Stimulated activated CD8-positive, alpha-beta memory T cell treated with anti-CD3 and anti-CD28 coated beads, Interleukin-2, amount 100 ng/mL, for 48 hours (primary cell): ENCODE data around the gene GTPBP6.
"Not testable (repeated sequence)": the region's sequence is repeated elsewhere in the genome, so short reads cannot be mapped to it uniquely, and the experiment has no call there.

Experiments
- DNase-seq, 2 donors: peaks; one replicate each; pipeline ENCODE4 v3.0.0-alpha.2; 2020; ENCODE audit warnings: low read depth in 2 of 2

GTPBP6 gene

GRCh38 chrX:291411-291901, 27.1 kb downstream of the GTPBP6 start:
- no peak for DNase-seq

- no peak for DNase-seq
Measured at GRCh38 chrX:290476-291166, 28.0 kb downstream of the GTPBP6 start.

- no peak for DNase-seq
Measured at GRCh38 chrX:288561-288991, 30.0 kb downstream of the GTPBP6 start.

DNA sequence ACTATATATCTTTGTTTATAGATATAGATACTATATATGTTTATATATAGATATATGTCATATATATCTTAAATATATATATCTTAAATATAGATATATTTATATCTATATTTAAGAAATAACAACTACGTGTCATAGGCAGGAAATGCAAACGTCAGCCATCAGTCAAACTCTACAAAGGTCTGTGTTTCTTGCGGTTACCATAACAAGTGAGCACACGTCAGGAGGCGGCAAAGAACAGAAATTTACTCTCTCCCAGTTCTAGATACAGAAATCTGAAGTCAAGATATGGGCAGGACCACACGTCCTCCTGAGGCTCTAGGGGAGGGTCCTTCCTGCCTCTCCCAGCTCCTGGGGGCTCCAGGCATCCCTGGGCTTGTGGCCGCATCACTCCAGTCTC, 30.9 kb downstream of the GTPBP6 start:
- no peak for DNase-seq

- DNase-seq = no peak
Measured at GRCh38 chrX:285076-285677, 33.4 kb downstream of the GTPBP6 start.

GRCh38 chrX:283115-283845, 35.3 kb downstream of the GTPBP6 start:
- peak; percentile 85 to 87 for DNase-seq

GRCh38 chrX:282000-282681, 36.5 kb downstream of the GTPBP6 start:
- not testable (repeated sequence) for DNase-seq

DNA sequence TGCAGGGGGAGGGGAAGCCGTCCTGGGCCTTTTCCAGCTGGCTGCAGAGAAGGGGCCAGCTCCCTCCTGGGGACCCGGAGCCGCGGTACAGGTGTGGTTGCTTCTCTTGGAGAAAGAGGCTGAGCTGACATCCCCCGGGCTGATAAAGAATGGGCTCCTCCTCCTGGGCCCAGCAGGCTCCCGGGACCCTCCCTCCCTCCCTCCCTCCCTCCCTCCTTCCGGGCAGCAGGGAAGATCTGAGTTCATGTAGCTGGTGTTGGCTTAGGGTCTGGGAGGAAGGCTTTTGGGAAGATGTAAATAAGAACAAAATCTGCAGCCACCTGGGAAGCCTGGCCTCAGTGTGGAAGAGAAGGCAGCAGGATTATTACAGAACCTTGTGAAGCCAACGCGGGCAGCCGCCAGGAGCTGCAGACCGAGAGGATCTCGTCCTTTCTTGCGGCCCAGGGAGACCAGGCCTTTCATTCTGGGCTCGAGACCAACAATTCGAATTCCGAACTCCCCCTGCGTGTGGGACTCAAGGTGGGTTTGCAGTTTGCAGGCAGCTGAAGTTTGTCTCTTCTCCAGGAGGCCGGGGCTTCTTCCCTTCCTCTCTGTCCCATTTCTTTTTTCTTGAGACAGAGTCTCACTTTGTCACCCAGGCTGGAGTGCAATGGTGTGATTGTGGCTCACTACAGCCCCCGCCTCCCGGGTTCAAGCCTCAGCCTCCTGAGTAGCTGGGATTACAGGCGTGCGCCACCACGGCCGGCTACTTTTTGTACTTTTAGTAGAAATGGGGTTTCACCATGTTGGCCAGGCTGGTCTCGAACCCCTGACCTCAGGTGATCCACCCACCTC, 37.2 kb downstream of the GTPBP6 start, which contains the start of gene PLCXD1:
TSS of gene PLCXD1 (plus strand) at position 216 of the 834 bp plus-strand sequence. CDS start 2,807 bp downstream, outside the sequence.
- no peak for DNase-seq

- DNase-seq = not testable (repeated sequence)
Measured at GRCh38 chrX:280722-281121, 37.9 kb downstream of the GTPBP6 start.

DNA sequence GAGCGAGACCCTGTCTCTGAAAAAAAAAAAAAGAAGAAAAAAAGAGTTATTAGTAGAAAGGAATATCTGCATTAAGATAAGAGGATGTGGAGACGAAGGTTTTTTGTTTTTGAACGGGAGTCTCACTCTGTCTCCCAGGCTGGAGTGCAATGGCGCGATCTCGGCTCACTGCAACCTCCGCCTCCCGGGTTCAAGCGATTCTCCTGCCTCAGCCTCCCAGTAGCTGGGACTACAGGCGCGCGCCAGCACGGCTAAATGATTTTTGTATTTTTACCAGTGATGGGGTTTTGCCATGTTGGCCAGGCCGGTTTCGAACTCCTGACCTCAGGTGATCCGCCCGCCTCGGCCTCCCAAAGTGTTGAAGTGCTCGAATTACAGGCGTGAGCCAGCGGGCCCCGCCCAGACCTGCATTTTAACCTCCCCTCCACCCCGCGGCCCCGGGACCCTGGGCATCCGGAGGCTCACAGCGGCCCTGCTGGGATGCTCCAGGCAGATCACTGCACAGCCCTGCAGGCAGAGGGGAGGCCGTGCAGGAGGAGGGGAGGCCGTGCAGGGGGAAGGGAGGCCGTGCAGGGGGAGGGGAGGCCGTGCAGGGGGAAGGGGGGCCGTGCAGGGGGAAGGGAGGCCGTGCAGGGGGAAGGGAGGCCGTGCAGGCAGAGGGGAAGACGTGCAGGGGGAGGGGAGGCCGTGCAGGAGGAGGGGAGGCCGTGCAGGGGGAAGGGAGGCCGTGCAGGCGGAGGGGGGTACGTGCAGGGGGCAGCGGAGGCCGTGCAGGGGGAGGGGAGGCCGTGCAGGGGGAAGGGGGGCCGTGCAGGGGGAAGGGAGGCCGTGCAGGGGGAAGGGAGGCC, 38.6 kb downstream of the GTPBP6 start:
- not testable (repeated sequence) for DNase-seq

DNA sequence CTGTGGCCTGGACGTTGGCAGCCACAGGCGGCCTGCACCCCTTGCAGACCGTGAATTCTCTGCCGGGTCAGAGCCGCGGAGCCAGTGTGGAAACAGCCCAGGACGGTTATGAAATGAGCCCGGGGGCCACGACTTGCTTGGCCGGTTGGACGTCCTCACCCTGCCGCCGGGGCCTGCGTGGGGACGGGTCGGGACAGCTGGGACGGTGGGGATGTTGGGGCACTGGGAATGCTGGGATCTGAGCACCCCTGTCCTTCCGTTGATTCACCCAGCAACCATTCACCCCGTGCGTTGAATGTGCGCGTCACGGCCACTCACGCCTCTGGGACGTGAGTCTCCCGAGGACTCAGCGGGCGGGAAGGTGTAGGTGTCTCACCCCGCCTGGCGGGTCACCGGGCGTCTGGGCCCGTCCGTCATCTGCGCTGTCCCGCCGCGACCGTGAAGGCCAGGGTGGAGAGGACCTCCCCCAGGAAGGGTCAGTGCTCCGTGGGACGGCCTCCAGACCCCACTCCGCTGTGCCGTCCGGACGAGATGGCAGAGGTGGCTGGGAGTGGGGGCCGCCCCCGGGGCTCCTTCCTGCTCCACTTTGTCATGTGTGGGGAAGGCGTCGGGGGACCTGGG, 41.9 kb downstream of the GTPBP6 start:
- DNase-seq = no peak

GRCh38 chrX:275967-276580, 42.5 kb downstream of the GTPBP6 start:
- peak in 1 of 2 donors; percentile 31 for DNase-seq

DNA sequence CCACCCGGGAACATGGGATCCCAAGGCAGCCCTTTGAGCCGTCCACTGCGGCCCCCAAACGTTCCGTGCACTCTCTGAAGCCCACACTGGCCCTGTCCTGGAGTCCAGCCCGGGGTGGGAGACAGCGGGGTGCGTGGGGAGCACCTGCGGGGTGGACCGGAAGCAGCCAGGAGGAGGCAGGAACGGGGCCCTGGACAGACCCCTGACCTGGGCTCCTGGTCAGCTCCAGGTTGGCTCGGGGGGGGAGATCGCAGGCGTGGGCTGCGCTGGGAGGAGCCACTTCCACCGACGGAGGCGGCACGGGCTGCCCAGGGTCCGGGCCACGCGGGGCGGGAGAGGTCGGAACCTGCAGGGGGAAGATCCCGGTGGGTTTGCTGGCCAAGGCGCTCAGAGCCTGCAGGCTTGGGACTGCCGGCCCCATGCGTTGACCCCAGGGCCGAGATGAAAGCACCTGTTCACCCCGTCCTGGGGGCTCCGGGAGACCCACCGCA, 43.1 kb downstream of the GTPBP6 start:
- DNase-seq = no peak

DNA sequence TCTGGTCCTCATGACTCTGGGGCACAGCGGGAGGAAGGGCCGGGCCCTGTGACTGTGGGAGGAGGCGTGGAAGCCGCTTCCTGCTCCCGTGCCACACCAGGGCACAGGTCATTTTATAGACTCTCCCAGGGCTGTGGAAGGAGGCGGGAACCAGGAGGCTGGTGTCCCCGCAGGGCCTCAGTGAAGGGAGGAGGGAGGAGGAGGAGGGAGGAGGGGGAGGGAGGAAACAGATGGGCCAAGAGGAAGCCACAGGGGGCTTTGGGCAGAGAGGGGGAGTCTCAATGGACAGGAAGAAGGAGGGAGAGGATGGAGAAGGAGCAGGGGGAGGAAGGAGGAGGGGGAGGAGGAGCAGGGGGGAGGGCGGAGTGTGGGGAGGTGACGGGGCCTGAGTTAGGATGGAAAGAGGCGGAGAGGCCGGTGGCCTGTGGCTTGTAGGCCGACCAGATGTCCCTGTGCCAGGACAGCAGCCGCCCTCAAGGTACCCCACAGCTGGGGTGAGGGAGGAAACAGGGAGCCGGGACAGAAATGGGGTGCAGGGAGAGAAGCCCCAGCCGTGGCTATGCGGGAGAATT, 43.6 kb downstream of the GTPBP6 start:
- DNase-seq = no peak

- DNase-seq = no peak
Measured at GRCh38 chrX:270848-271367, 47.7 kb downstream of the GTPBP6 start.

GRCh38 chrX:267771-268261, 50.8 kb downstream of the GTPBP6 start:
- no peak for DNase-seq

DNA sequence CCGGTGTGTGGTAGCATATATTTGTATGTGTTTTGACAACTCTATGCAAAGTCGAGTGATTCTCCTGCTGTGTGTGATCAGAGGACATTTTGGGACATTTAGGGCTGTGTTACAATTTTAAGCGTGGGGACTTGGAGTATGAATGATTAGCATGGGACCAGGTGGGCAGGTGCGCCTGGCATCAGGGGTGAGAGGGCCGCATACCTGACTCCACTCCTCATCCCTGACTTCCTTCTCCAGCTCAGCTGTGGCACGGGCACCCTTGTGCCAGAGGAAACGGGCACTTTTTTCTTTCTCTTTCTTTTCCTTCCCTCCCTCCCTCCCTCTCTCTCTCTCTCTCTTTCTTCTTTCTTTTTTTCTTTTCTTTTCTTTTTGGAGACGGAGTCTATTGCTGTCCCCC, 53.1 kb downstream of the GTPBP6 start:
- no peak for DNase-seq
